Smooth muscle cell of the brain vasculature (primary cell): ENCODE measurements around the gene PIK3C2A.

Experiments used
- DNase-seq: peaks from one replicate; pipeline ENCODE4 v3.0.0-alpha.2; 2012; ENCODE audit warnings: low read depth, low spot score

PIK3C2A gene

DNA sequence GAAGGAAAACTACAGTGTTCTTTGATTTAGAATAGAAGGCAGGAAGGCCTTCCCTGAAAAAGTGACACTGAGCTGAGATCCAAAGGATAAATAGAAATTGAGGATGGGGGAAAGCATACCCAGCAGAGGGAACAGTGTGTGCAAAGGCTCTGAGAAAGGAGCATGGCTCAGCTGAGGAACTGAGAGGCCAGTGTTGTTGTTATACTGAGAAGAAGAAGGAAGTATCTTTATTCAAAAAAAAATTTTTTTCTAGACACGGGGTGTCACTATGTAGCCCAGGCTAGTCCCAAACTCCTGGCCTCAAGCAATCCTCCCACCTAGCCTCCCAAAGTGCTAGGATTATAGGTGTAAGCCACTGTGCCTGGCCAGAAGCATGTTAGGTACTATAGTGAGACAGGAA lies 3.5 kb upstream of the PIK3C2A start:
- DNase-seq, result no peak

DNA sequence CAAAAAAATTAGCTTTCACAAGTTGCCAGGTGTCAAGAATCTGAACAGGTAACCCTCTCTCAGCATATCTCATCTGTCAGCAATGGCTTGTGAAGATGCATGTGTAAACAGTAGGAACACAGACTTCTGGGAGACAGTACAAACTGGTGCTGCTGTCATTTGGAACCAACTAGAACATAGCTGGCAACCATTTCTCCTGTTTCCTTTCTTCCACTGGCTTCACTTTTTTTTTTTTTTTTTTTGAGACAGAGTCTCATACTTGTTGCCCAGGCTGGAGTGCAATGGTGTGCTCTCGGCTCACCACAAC lies 2.1 kb upstream of the PIK3C2A start:
- no peak for DNase-seq

DNA sequence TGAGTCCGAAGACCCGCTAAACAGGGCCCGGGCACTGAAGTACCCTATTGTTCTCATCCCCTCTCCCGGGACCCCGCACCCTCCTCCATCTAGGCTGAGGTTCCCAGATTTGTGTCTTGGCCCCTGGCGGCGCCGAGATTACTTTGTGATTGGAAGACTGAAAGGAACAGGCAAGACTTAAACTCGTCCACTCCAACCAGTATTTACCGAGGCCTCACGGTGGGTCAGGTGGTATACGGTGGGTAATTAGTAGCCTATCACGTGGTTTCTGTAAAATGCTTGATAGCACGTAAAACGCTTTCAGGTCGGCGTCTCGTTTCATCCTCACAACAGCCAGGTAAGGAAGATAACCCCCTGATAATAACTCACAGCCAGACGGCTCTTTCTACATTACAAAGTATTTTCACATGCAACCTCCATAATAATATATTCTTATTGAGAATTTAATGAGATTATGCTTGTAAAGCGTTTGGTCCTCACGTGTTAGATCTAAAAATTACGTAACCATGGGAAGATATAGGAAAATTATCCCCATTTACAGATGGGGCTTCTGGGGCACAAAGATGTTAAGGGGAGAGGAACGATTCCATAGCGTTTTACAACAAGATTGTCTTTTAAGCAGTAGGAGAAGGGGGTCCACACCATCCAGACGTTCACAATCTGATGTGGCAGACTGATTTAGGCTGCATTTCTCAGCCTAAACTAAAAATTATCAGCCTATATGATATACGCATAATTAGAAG lies 642 bp upstream of the PIK3C2A start:
- no peak for DNase-seq

DNA sequence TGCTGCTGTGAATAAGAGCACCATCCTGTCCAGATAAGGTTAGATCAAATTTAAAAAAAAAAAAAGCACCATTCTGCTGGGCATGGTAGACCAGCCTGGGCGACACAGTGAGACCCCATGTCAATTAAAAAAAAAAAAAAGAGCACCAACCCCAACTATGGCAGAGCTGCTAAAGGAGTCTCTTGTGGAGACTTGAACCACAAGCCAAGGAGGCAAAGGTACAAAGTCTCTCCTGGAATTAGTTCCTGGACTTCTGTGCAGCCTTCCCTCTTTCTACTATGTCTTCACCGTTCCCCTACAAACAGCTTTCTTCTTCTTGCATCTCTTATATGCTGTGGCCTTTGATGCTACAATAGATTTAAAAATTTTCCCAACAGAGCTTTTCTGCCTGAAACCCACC lies 1.3 kb downstream of the PIK3C2A start:
- DNase-seq, result no peak

DNA sequence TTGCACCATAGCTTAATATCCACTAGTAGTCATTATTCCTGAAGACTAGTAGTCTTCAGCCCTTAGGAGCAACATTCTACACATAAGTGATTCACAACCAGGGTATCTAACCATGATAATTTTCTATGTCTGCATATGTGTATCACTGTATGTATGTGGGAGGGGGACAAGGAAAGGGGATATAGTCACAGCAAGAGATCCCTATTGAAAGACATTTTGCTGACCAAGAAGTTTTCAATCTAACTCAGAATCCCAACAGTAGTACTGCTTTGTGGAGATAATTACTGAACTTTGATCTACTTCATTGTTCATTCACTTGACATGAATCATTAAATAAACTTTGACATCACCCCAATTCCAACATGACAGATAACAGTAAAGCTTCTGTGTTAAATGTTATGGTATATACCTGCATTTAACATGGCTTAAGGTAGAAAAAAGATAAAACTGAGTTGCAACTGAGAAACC lies 10.3 kb downstream of the PIK3C2A start:
- no peak for DNase-seq

DNA sequence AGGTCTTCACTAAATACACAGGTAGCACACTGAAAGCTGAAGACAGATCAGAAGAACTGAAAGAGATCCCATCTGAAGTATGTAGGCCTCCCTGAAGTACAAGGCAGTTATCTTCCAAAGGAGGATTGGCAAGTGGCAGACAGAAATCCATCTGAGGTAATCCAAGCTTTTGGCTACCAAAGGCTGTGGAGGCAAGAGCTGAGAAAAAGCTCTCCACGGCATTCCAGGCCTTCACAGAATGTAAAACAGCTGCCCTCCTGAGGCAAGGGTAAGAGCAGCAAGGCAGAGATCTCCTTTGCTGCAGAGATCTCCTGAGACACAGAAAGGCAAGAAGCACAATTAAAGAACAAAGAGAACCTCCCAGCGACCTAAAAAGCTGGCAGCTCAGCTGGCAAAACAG lies 19.1 kb downstream of the PIK3C2A start:
- DNase-seq, result no peak

DNA sequence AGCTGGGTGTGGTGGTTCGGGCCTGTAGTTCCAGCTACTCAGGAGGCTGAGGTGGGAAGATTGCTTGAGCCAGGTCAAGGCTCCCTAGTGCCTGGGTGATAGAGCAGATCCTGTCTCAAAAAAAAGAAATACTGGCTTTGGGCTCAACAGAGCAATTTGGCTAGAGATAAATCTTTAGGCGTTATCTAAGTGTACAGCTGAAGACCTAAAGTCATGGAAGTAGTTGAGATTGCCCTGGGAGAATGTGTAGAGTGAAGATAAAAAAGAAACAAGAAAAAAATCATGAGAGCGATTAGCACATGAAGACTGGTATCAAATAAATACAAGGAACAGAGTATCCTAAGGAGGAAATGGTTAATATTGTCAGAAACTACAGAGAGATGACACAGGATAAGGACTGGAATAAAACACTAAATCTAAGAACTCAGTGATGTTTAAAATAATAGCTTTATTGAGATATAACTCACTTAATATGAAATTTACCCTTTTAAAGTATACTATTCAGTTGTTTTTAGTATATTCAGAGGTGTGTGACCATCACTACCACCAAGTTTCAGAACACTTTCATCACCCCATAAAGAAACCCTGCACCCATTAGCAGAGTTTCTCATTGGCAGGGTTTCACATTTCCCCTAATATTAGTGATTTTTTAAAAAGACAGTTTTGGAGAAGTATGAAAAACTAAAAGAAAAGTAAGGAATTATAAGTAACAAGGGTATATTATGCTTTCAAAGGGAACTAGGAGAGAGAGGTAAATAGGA lies 20.7 kb downstream of the PIK3C2A start:
- no peak for DNase-seq

DNA sequence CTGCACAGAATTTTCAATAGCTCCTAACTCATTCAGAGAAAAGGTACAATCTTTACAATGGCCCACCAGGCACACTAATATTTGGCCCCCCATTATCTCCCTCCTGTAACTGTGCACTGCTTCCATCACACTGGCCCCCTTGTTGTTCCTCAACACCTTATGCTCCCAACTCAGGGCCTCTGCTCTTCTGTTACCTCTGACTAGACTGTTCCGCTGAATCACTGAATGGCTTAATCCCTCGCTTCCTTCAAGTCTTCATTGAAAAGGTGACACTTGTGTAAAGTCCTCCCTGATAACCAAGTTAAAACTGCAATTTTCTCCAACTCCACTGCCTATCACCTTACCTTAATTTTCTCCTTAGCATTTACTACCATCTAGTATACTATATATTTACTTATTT lies 21.8 kb downstream of the PIK3C2A start:
- no peak for DNase-seq

DNA sequence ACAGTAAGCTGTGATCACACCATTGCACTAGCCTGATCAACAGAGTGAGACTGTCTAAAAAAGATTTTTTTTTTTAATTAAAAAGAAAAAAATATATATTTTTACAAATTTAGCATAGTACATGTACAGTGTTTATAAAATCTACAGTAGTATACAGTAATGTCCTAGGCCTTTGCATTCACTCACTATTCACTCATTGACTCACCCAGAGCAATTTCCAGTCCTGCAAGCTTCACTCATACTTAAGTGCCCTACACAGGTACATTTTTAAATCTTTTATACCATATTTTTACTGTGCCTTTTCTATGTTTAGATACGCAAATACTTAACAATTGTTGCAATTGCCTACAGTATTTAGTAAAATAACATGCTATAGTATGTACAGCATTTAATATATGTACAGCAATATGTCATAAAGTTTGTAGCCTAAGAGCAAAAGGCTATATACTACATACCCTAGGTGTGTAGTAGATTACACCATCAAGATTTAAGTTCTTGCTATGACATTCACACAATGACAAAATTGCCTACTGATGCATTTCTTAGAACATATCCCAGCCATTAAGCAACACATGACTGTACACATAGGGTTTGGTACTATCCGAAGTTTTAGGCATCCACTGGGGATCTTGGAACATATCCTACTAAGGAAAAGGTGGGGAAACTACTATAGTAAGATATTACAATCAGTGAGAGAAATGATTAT lies 22.8 kb downstream of the PIK3C2A start:
- no peak for DNase-seq

DNA sequence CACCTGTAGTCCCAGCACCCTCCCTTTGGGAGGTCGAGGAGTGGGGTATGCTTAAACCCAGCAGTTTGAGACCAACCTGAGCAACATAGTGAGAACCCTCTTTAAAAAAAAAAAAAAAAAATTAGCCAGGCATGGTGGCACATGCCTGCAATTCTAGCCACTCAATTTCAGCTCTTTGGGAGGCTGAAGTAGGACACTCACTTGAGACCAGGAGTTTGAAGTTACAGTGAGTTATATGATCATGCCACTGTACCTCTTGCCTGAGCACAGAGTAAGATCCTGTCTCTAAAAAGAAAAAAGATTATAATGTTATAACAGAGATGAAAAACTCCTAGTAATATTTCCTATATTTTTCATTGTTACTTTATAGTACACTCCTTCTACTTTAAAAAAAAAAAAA lies 23.9 kb downstream of the PIK3C2A start:
- no peak for DNase-seq

DNA sequence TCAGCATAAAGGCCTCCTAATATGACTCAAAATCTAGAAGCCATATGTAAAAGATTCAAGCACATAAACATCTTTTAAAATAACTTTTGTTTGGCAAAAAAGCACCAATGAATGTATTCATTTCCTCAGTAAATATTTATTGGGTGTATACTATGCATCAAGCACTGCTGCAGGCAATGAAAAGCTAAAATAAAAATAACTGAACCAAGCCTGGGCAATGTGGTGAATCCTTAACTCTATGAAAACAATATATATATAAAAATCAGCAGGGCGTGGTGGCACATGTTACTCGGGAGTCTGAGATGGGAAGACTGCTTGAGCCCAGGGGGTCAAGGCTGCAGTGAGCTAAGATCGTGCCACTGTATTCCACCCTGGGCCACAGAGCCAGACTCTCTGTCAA lies 27.8 kb downstream of the PIK3C2A start:
- DNase-seq, result no peak

DNA sequence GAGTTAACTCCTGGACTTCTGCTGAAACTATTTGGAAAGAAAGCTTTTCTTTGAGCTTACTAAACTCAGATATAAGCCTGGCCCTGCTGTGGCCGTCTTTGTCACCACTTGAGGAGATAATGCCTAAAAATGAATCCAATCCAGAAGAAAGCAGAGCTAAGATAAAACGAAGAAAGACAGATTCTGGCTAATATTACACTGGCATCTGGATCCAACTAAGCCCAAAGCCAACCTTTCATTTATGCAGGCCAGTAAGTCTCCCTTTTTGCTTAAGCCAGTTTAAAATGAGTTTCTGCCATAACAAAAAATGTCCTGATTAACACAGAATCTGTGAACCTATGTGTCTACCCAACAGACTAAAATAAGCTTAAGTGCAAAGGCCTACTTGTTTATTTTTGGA lies 34.5 kb downstream of the PIK3C2A start:
- no peak for DNase-seq

DNA sequence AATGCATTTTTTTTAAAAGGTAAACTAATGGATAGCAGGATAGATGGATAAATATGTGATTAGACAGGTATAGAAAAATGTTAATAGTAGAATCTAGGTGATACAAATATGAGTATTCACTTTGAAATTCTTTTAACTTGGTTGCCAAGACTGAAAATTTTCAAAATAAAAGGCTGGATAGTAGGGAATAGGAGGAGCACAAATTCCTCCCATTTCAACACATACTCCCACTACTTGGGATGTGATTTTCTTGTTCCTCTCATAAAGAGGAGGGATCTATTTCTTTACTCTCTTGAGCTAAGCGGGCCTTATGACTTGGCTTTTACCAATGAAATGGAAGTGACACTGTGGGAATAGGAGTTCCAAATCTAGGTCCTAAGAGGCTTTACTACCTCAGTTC lies 35.9 kb downstream of the PIK3C2A start:
- DNase-seq, result no peak

DNA sequence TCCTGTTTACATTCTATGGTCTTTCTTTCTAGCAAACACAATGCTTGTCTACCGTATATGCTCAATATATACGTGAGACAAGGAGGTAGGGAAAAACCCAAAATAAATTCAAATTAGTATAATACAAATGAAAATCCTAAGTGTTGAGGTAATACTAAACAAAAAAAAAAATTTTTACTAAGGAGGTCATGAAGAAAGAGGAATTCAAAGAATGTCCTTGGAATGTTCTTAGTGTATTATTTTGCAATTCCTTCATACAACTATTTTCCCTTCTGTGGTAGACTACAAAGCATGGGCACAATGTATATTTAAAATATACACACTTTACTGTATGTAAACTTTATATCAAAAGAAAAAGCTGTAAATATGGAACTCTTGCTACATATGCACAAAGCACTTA lies 36.4 kb downstream of the PIK3C2A start:
- no peak for DNase-seq

DNA sequence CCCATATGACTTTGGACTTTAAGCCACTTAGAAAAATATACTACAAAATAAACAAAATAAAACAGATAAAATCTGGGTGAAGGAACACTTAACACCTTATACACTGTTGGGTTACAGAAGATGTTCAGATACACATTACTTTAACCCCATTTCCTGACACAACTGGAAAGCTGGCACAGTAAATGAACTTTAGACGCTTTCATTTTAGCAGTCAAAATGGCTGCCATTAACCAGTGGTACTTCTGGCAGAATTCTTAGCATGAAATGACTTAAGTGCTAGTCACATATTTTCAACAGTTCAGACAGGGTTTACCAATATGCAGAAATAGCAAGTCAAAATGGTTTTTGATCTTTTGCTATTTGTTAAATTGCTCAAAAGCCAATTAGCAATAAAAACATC lies 37.9 kb downstream of the PIK3C2A start:
- DNase-seq, result no peak

DNA sequence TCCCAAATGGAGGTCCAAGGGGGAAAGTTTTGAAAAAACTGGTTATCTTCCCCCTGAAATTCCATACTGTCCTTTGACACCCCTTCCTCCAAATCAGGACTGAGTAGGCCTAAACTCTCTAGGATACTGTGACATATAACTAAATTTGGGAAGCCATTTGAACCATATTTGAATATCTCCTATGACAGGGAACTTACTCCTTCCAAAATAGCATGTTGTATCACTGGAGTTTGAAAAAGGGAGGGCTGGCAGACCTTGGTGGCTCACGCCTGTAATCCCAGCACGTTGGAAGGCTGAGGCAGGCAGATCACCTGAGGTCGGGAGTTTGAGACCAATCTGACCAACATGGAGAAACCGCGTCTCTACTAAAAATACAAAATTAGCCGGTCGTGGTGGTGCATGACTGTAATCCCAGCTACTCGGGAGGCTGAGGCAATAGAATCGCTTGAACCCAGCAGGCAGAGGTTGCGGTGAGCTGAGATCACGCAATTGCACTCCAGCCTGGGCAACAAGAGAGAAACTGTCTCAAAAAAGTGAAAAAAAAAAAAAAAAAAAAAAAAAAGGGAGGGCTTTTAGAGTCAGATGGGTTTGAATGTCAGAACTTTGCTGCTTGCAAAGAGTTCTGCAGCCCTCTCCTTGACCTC lies 42.4 kb downstream of the PIK3C2A start:
- DNase-seq, result no peak

DNA sequence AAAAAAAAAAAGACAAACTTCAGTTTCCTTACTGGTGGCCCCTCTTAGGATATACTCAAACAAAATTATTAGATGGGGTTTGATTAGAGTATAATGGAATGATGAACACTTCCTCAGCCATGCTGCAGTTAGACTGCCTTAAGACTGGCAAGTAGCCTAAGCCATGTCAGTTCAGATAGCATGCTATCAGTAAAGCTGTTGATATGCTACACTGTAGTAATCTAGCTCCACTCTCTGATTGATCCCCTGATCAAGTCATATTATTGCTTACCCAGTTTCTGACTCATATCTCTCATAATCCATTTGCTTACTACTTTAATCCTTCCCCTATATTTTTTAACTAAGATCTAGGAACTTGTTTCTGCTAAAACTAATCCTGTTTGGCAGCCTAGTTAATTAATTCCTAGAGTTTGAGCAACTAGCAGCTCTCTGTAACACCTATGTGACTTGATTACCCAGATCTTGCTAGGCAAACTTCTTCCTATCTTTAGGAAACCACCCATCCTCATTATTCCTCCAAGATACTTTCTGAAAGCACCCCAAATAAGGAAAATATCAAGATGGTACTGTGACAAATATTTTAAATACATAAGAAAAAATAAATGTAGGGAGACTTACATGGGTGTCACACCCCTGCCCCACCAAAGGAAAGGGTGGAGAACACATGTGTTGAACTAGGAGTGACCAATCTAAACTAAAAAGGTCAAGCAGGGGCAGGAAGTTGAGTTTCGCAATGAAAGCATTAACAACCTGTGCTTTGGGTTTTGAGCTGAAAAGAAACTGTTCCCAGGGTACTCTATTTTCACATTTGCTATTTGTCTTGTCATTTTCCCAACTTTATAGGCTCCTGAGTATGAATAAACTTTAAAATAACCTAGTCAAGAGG lies 43.2 kb downstream of the PIK3C2A start:
- no peak for DNase-seq

DNA sequence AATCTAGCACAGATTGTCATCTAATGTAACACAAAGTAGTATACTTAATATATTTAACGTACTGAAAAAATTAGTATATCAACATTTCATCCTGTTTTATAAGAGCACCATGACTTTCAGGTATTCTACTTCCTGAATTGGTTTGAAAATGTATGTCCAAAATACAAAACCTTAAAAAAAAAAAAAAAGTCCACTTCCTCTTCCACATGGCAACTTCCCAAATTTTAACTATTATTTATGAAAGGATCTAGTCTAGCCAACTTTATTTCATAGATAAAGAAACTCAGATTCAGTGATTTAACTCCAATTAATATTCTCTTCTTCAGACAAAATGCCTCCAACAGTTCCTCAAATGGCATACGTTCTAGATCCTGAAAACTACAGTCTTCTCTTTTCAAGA lies 44.0 kb downstream of the PIK3C2A start:
- no peak for DNase-seq

DNA sequence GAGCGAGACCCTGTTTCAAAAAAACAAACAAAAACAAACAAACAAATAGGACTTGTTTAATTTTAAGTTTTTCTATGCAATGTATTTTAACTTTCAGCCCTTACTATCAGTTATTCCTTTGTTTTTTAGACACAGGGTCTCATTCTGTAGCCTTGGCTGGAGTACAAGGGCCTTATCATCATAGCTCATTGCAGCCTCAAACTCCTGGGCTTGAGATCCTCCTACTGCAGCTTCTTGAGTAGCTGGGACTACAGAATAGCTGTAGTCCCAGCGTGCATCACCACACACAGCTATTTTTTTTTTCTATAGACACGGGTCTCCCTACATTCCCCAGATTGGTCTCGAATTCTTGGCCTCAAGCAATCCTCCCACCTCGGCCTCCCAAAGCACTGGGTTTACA lies 44.5 kb downstream of the PIK3C2A start:
- DNase-seq, result no peak

DNA sequence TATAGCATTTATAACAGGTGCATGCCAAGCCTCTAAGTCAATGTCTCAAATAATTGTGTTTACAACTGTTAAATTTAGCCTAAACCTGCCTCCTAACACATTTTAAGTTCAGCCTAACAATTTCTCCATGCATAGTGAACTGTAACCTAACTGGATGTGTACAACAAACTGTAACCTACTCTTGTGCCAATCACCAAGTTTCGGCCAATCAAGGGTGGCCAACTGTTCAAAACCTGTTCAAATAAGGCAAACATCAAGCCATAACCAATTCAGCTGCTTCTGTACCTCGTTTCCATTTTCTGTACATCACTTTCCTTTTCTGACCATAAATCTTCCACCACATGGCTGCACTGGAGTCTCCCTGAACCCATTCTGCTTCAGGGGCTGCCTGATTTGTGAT lies 45.4 kb downstream of the PIK3C2A start:
- no peak for DNase-seq

DNA sequence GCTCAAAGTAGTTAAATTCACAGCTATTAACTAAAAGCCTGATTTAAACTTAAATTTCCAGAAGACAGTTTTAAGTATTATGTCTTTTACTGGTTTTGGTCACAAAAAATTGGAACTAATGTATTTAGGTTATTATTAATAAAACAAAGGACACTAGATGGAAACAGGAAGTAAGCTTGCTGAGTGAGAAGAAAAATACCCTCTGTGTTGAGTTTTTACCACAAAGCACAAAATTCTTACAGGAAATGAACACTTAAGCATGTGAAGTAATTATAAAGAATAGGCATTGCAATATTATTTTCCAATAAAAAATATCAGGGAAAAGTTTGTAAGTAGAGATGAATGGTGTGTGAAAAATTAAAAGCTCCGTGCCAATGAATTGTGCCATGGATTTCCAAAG lies 46.3 kb downstream of the PIK3C2A start:
- DNase-seq, result no peak
